OCI-LY1 (cell line): ENCODE data around the gene CIB4.

Experiments
- H2AFZ ChIP-seq: fragments of 200-600 bp; sonication (generic), shearing (Covaris generic); 2 replicates; pipeline ENCODE4 v1.6.0; 2014; ENCODE audit warnings: antibody characterized with exemption, mild to moderate bottlenecking, low read length
- H3F3A ChIP-seq: fragments of 200-600 bp; sonication (generic), shearing (Covaris generic); 2 replicates; pipeline ENCODE4 v1.6.0; 2014; ENCODE audit warnings: mild to moderate bottlenecking, antibody characterized with exemption, low read length, moderate library complexity; ENCODE audit not compliant: insufficient read depth
- H3K27ac ChIP-seq: fragments of 200-600 bp; sonication (generic); 2 replicates; pipeline ENCODE4 v1.5.1; 2014; ENCODE audit warnings: low read length, mixed run types, mild to moderate bottlenecking, low read depth; ENCODE audit not compliant: poor library complexity, severe bottlenecking
- H3K27me3 ChIP-seq: fragments of 200-600 bp; sonication (generic); 2 replicates; pipeline ENCODE4 v1.6.0; 2014; ENCODE audit warnings: antibody characterized with exemption, mild to moderate bottlenecking, low read length, moderate library complexity; ENCODE audit not compliant: insufficient read depth
- H3K36me3 ChIP-seq: fragments of 200-600 bp; sonication (generic); 2 replicates; pipeline ENCODE4 v1.6.1; 2014; ENCODE audit warnings: mild to moderate bottlenecking, antibody characterized with exemption, low read length, moderate library complexity, mixed read lengths; ENCODE audit not compliant: insufficient read depth
- H3K4me1 ChIP-seq: fragments of 200-600 bp; sonication (generic); 2 replicates; pipeline ENCODE4 v1.5.1; 2014; ENCODE audit warnings: mild to moderate bottlenecking, low read length, moderate library complexity; ENCODE audit not compliant: insufficient read depth, severe bottlenecking
- H3K4me2 ChIP-seq: fragments of 200-600 bp; sonication (generic), shearing (Covaris generic); 2 replicates; pipeline ENCODE4 v1.6.1; 2014; ENCODE audit warnings: low read length
- H3K4me3 ChIP-seq: fragments of 200-600 bp; sonication (generic); 2 replicates; pipeline ENCODE4 v1.5.1; 2014; ENCODE audit warnings: low read length, low read depth, mild to moderate bottlenecking, mixed read lengths; ENCODE audit not compliant: poor library complexity, severe bottlenecking
- H3K79me2 ChIP-seq: fragments of 200-600 bp; shearing (Covaris generic); 2 replicates; pipeline ENCODE4 v1.6.1; 2016; ENCODE audit warnings: mixed run types, low read length, mixed read lengths; ENCODE audit not compliant: insufficient read depth
- H3K9ac ChIP-seq: fragments of 200-600 bp; sonication (generic), shearing (Covaris generic); 2 replicates; pipeline ENCODE4 v1.6.1; 2014; ENCODE audit warnings: mild to moderate bottlenecking, low read length, mixed read lengths
- H3K9me2 ChIP-seq: fragments of 200-600 bp; sonication (generic), shearing (Covaris generic); 2 replicates; pipeline ENCODE4 v1.6.1; 2014; ENCODE audit warnings: low read depth, mild to moderate bottlenecking, low read length, mixed read lengths
- H3K9me3 ChIP-seq: fragments of 200-600 bp; shearing (Covaris generic); 2 replicates; pipeline ENCODE4 v1.6.1; 2014; ENCODE audit warnings: low read length, mixed read lengths
- H4K20me1 ChIP-seq: fragments of 200-600 bp; sonication (generic), shearing (Covaris generic); 2 replicates; pipeline ENCODE4 v1.6.0; 2016; ENCODE audit warnings: mild to moderate bottlenecking, low read length; ENCODE audit not compliant: insufficient read depth
- CTCF ChIP-seq: fragments of 200-600 bp; sonication (generic), shearing (Covaris generic); IDR thresholded peaks from 2 replicates; pipeline ENCODE4 v1.5.1; 2017; ENCODE audit warnings: mild to moderate bottlenecking, antibody characterized with exemption, low read length, moderate library complexity, mixed read lengths
- EZH2 ChIP-seq: fragments of 200-600 bp; sonication (generic), shearing (Covaris generic); IDR thresholded peaks from 2 replicates; pipeline ENCODE4 v1.8.0; 2017; ENCODE audit warnings: borderline replicate concordance, mixed run types, mild to moderate bottlenecking, antibody characterized with exemption, low read length, moderate library complexity, mixed read lengths

The CIB4 gene

DNA sequence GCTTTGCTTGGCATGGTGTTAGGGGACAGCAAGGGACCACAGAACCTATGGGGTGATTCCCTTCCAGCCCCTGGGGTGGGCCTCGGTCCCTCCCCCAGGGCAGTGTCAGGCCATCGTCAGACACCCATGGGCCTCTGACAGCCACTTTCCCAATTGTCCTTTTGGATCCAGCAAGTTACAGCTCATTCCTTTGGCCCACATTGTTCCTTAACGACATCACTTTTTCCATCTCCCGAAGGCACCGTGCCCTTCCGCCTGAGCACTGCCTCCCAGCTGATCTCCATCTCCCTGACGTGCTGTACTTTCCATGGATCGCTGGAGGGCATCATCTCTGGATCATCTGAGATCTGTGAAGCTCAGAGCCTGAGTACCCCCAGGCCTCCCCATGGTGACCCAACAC, 41.0 kb upstream of the CIB4 start:
- no peak for TF ChIP-seq EZH2
- no peak for TF ChIP-seq CTCF

GRCh38 chr2:26681656-26682055, 40.5 kb upstream of the CIB4 start:
- no peak overlapping the region for H3K4me2 ChIP-seq
- H3K9me2 ChIP-seq, result no peaks in the 10 kb centered on the region
- no peak overlapping the region for H3K4me3 ChIP-seq
- no peaks in the 10 kb centered on the region for H3K79me2 ChIP-seq
- H3K9me3 ChIP-seq, result no peaks in the 10 kb centered on the region
- H2AFZ ChIP-seq, result no peak overlapping the region
- TF ChIP-seq CTCF (no peak), EZH2 (no peak)
- peaks cover 8% of the 10 kb centered on the region; the same call in 1 of the 2 replicates for H3K27me3 ChIP-seq
- H3K4me1 ChIP-seq, result no peaks in the 10 kb centered on the region
- H3K9ac ChIP-seq, result no peak overlapping the region
- H4K20me1 ChIP-seq, result no peaks in the 10 kb centered on the region
- H3F3A ChIP-seq, result no peaks in the 10 kb centered on the region
- H3K36me3 ChIP-seq, result no peaks in the 10 kb centered on the region
- no peak overlapping the region for H3K27ac ChIP-seq

More for the DNA sequence above, 41.0 kb upstream of the CIB4 start:
- Histone ChIP-seq H3K4me3 (no peak overlapping the region), H3F3A (no peaks in the 10 kb centered on the region), H3K9me3 (no peaks in the 10 kb centered on the region), H3K4me1 (no peaks in the 10 kb centered on the region), H4K20me1 (no peaks in the 10 kb centered on the region), H3K36me3 (no peaks in the 10 kb centered on the region), H3K27ac (no peak overlapping the region), H3K9ac (no peak overlapping the region), H3K79me2 (no peaks in the 10 kb centered on the region), H3K27me3 (peaks cover 8% of the 10 kb centered on the region; the same call in 1 of the 2 replicates), H2AFZ (no peak overlapping the region), H3K9me2 (no peaks in the 10 kb centered on the region), H3K4me2 (no peak overlapping the region)

- no peak overlapping the region for H3K4me2 ChIP-seq
- TF ChIP-seq EZH2 (no peak), CTCF (no peak)
Measured at GRCh38 chr2:26679867-26680266, 38.7 kb upstream of the CIB4 start.

More at GRCh38 chr2:26679867-26680266, 38.7 kb upstream of the CIB4 start:
- Histone ChIP-seq H3K36me3 (no peaks in the 10 kb centered on the region), H3K9me3 (no peaks in the 10 kb centered on the region), H3K79me2 (no peaks in the 10 kb centered on the region), H3K27me3 (peaks cover 8% of the 10 kb centered on the region; the same call in 1 of the 2 replicates), H3F3A (no peaks in the 10 kb centered on the region), H3K9ac (no peak overlapping the region), H2AFZ (no peak overlapping the region), H3K4me1 (no peaks in the 10 kb centered on the region), H4K20me1 (no peaks in the 10 kb centered on the region), H3K27ac (no peak overlapping the region), H3K9me2 (no peaks in the 10 kb centered on the region), H3K4me3 (no peak overlapping the region)
